Hepatocyte (in vitro differentiated cells): ENCODE results near the gene LRP1B.

ENCODE experiments used
- EZH2 ChIP-seq: fragments of 200-600 bp; sonication (generic); IDR thresholded peaks from 2 replicates; pipeline ENCODE4 v1.6.1; 2016; ENCODE audit warnings: antibody characterized with exemption, mild to moderate bottlenecking, borderline replicate concordance
- EZH2phosphoT487 ChIP-seq: fragments of 200-600 bp; sonication (generic); IDR thresholded peaks from one replicate; pipeline ENCODE4 v1.6.1; 2018; ENCODE audit warnings: antibody characterized with exemption, mild to moderate bottlenecking, low read depth, moderate library complexity; ENCODE audit not compliant: unreplicated experiment, severe bottlenecking
- TF ChIP-seq, protein P1 (sequence below): fragments of 200-600 bp; sonication (generic); IDR thresholded peaks from 2 replicates; pipeline ENCODE4 v1.5.1; 2016; ENCODE audit warnings: antibody characterized with exemption, mild to moderate bottlenecking; ENCODE audit not compliant: poor library complexity

DNA sequence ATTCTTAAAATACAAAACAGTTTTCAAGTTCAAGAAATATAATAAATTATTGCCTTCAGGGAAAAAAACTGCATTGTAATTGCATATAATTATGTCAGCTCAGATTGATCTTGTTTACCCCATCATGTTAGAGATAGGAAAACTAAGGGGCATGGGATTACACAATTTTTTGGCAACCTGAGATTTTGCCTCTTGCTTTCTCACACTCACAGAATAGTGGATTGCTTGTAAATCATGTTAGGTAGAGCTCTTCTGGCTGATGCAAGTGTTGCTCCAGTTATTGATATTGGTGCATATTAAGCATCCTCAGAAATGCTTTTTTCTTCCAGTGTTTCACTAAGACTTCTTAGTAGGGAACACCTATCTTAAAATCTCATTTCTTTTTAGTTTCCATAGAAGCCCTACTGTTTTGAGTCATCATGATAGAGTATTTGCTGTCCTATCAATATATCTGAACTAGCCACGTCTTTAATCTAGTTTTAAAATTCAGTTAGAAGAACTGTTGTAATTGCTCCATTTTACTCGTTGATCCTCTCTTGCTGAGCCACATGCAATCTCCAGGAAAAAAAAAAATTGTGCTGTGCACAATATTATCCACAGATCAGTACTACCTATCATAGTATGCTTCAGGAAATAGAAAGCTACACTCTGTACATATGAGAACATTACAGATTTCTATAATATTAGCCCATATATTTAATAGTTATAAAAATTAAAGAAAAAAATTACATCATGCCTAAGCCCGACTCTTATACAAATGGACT, 393.1 kb downstream of the LRP1B start:
- TF ChIP-seq EZH2 (no peak), EZH2phosphoT487 (no peak)
- TF ChIP-seq, protein P1, sequence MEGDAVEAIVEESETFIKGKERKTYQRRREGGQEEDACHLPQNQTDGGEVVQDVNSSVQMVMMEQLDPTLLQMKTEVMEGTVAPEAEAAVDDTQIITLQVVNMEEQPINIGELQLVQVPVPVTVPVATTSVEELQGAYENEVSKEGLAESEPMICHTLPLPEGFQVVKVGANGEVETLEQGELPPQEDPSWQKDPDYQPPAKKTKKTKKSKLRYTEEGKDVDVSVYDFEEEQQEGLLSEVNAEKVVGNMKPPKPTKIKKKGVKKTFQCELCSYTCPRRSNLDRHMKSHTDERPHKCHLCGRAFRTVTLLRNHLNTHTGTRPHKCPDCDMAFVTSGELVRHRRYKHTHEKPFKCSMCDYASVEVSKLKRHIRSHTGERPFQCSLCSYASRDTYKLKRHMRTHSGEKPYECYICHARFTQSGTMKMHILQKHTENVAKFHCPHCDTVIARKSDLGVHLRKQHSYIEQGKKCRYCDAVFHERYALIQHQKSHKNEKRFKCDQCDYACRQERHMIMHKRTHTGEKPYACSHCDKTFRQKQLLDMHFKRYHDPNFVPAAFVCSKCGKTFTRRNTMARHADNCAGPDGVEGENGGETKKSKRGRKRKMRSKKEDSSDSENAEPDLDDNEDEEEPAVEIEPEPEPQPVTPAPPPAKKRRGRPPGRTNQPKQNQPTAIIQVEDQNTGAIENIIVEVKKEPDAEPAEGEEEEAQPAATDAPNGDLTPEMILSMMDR, result no peak
